SU-DHL-6 (cell line): ENCODE data around the gene EPB41L2.

ENCODE experiments used
- CTCF ChIP-seq: fragments of 200-600 bp; sonication (generic); IDR thresholded peaks from one replicate; pipeline ENCODE4 v1.5.1; 2017; ENCODE audit warnings: antibody characterized with exemption, mild to moderate bottlenecking, low read length, moderate library complexity; ENCODE audit not compliant: insufficient read depth, poor library complexity, severe bottlenecking
- EZH2phosphoT487 ChIP-seq: fragments of 200-600 bp; sonication (generic), shearing (Covaris generic); conservative IDR thresholded peaks from 2 replicates; pipeline ENCODE4 v1.6.1; 2018; ENCODE audit warnings: mild to moderate bottlenecking, antibody characterized with exemption, low read length, moderate library complexity, mixed read lengths

DNA sequence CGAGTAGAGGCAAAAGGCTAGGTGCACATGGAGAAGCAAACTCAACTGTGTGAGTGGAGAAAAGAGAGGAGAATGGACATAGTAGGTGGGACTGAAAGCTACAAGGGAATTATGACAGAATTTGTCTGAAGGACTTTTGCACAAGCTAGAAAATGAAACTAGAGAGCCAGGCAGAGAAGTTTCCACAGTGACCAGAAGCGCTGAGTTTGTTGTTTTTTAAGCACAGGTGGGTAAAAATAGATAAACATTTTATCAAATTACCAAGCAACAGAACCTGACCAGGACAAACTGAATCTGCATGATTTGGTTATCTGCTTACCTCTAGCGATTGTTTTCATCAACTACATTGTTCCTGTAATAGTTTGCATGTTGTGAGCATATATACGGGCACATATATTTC, 197.3 kb downstream of the EPB41L2 start:
- no peak for TF ChIP-seq EZH2phosphoT487
- no peak for TF ChIP-seq CTCF
